HEK293 (cell line): ENCODE measurements around the gene CHMP1A.

ENCODE experiments used
- CTCF ChIA-PET: fragments of 350-600 bp; formaldehyde crosslinking; extraction: SDS; loops from one replicate; lab custom pipeline; 2021; ENCODE audit warnings: antibody characterized with exemption; lab: Yijun Ruan, JAX
- POLR2A ChIA-PET: fragments of 300-600 bp; formaldehyde crosslinking; extraction: SDS; loops from one replicate; lab custom pipeline; 2020; ENCODE audit warnings: antibody characterized with exemption, inconsistent platforms; lab: Yijun Ruan, JAX
- H3K27ac ChIP-seq: fragments of 200-500 bp; sonication (Bioruptor generic); 2 replicates; pipeline ENCODE4 v1.5.1; 2014; ENCODE audit warnings: low read depth, low read length, control low read depth, inconsistent platforms; ENCODE audit errors: extremely low read depth
- H3K36me3 ChIP-seq, 2 experiments: fragments of 200-500 bp in 1 of 2; sonication (Bioruptor generic) in 1 of 2; 1 replicate in 1 of 2; 2 replicates in 1 of 2; pipeline ENCODE4 v1.5.1; 2014 to 2017; ENCODE audit warnings: inconsistent platforms in 2 of 2, low read length in 2 of 2; ENCODE audit not compliant: control insufficient read depth in 2 of 2, insufficient read depth in 1 of 2
- H3K4me1 ChIP-seq: fragments of 200-500 bp; sonication (Bioruptor generic); 2 replicates; pipeline ENCODE4 v1.5.1; 2014; ENCODE audit warnings: mild to moderate bottlenecking, low read length, inconsistent platforms; ENCODE audit not compliant: control insufficient read depth, insufficient read depth
- H3K4me3 ChIP-seq: 2 replicates; pipeline ENCODE4 v1.5.1; 2011; ENCODE audit warnings: low read depth, mild to moderate bottlenecking, control low read depth, low read length, moderate library complexity
- H3K9me3 ChIP-seq: fragments of 200-500 bp; sonication (Bioruptor generic); 2 replicates; pipeline ENCODE4 v1.5.1; 2014; ENCODE audit warnings: low read depth, low read length, inconsistent platforms; ENCODE audit not compliant: control insufficient read depth, insufficient read depth
- AEBP2 ChIP-seq: fragments of 450-650 bp; formaldehyde crosslinking; IDR thresholded peaks from 2 replicates; pipeline ENCODE4 v1.5.1; 2016; ENCODE audit warnings: missing biosample characterization, missing genetic modification characterization, borderline replicate concordance
- KLF1 ChIP-seq: fragments of 450-650 bp; formaldehyde crosslinking; IDR thresholded peaks from 2 replicates; pipeline ENCODE4 v1.5.1; 2016; ENCODE audit warnings: missing biosample characterization, missing genetic modification characterization
- REST ChIP-seq: fragments of 450-650 bp; formaldehyde crosslinking; IDR thresholded peaks from 2 replicates; pipeline ENCODE4 v1.5.1; 2016; ENCODE audit warnings: missing biosample characterization, missing genetic modification characterization
- SCRT2 ChIP-seq: fragments of 450-650 bp; formaldehyde crosslinking; IDR thresholded peaks from 2 replicates; pipeline ENCODE4 v1.5.1; 2016; ENCODE audit warnings: missing biosample characterization, missing genetic modification characterization
- ZFP41 ChIP-seq: fragments of 450-650 bp; formaldehyde crosslinking; IDR thresholded peaks from 2 replicates; pipeline ENCODE4 v1.5.1; 2016; ENCODE audit warnings: missing biosample characterization, missing genetic modification characterization, borderline replicate concordance
- ZFP69B ChIP-seq: fragments of 450-650 bp; formaldehyde crosslinking; IDR thresholded peaks from 2 replicates; pipeline ENCODE4 v1.5.1; 2016; ENCODE audit warnings: missing biosample characterization, missing genetic modification characterization
- ZNF121 ChIP-seq: fragments of 450-650 bp; formaldehyde crosslinking; IDR thresholded peaks from 2 replicates; pipeline ENCODE4 v1.5.1; 2016; ENCODE audit warnings: missing biosample characterization, missing genetic modification characterization
- ZNF155 ChIP-seq: fragments of 450-650 bp; formaldehyde crosslinking; IDR thresholded peaks from 2 replicates; pipeline ENCODE4 v1.5.1; 2016; ENCODE audit warnings: missing biosample characterization, missing genetic modification characterization
- ZNF549 ChIP-seq: fragments of 450-650 bp; IDR thresholded peaks from 2 replicates; pipeline ENCODE4 v1.5.1; 2018; ENCODE audit warnings: missing biosample characterization, missing genetic modification characterization, mild to moderate bottlenecking, inconsistent platforms, moderate library complexity
- ZNF555 ChIP-seq: fragments of 450-650 bp; formaldehyde crosslinking; conservative IDR thresholded peaks from 2 replicates; pipeline ENCODE4 v1.5.1; 2017; ENCODE audit warnings: missing biosample characterization, mild to moderate bottlenecking, missing genetic modification characterization, inconsistent platforms
- ZNF558 ChIP-seq: fragments of 450-650 bp; formaldehyde crosslinking; IDR thresholded peaks from 2 replicates; pipeline ENCODE4 v1.5.1; 2016; ENCODE audit warnings: missing biosample characterization, missing genetic modification characterization
- ZNF571 ChIP-seq: fragments of 450-650 bp; formaldehyde crosslinking; IDR thresholded peaks from 2 replicates; pipeline ENCODE4 v1.5.0; 2017; ENCODE audit warnings: missing biosample characterization, missing genetic modification characterization
- ZNF776 ChIP-seq: fragments of 450-650 bp; formaldehyde crosslinking; IDR thresholded peaks from 2 replicates; pipeline ENCODE4 v1.5.0; 2017; ENCODE audit warnings: missing biosample characterization, missing genetic modification characterization, borderline replicate concordance
- ZNF843 ChIP-seq: fragments of 450-650 bp; formaldehyde crosslinking; IDR thresholded peaks from 2 replicates; pipeline ENCODE4 v1.5.1; 2016; ENCODE audit warnings: missing biosample characterization, missing genetic modification characterization

The CHMP1A gene

GRCh38 chr16:89629827-89630610 is 27.5 kb downstream of the CHMP1A start:
- no peaks in the 10 kb centered on the region for H3K4me1 ChIP-seq
- CTCF ChIA-PET = interaction anchor here (0.5 to 1.8 kb wide), 3 partner anchors 11 to 132 kb away, joined by 3 to 8 read pairs (median 4); no protein-coding TSS in a partner anchor

GRCh38 chr16:89624777-89625761 is 32.4 kb downstream of the CHMP1A start:
- no peak for TF ChIP-seq ZNF121 (tag by site-specific recombination)
- no peak for TF ChIP-seq ZFP69B (tag by site-specific recombination)
- CTCF ChIA-PET = interaction anchor here (0.5 to 1.0 kb wide), 3 partner anchors 16 to 51 kb away, joined by 3 to 4 read pairs (median 4); no protein-coding TSS in a partner anchor
- H3K9me3 ChIP-seq = no peaks in the 10 kb centered on the region
- no peak overlapping the region for H3K4me3 ChIP-seq
- no peaks in the 10 kb centered on the region for H3K4me1 ChIP-seq
- H3K27ac ChIP-seq = no peak overlapping the region
- H3K36me3 ChIP-seq = no peaks in the 10 kb centered on the region
- POLR2A ChIA-PET = interaction anchor here (0.5 kb wide), 1 partner anchor 84 kb away, joined by 4 read pairs; no protein-coding TSS in a partner anchor

More at GRCh38 chr16:89629827-89630610, 27.5 kb downstream of the CHMP1A start:
- no peaks in the 10 kb centered on the region for H3K36me3 ChIP-seq
- TF ChIP-seq KLF1 (tag by site-specific recombination) (peak; percentile 25; the same call in 1 of the 2 replicates), SCRT2 (no peak)
- TF ChIP-seq, all 188 proteins: peak for 1
- POLR2A ChIA-PET = interaction anchor here (1.0 kb wide), 1 partner anchor 66 kb away, joined by 3 read pairs; no protein-coding TSS in a partner anchor
- Histone ChIP-seq H3K4me3 (no peak overlapping the region), H3K27ac (no peak overlapping the region), H3K9me3 (no peaks in the 10 kb centered on the region)

GRCh38 chr16:89623511-89624261 is 33.8 kb downstream of the CHMP1A start:
- ChIA-PET CTCF (interaction anchor here (0.6 to 0.8 kb wide), 2 partner anchors 18 to 41 kb away, joined by 4 read pairs; no protein-coding TSS in a partner anchor), POLR2A (interaction anchor here (0.6 kb wide), 1 partner anchor 113 kb away, joined by 4 read pairs; no protein-coding TSS in a partner anchor)
- Histone ChIP-seq H3K4me1 (no peaks in the 10 kb centered on the region), H3K36me3 (no peaks in the 10 kb centered on the region), H3K9me3 (no peaks in the 10 kb centered on the region), H3K27ac (no peak overlapping the region), H3K4me3 (no peak overlapping the region)
- TF ChIP-seq ZNF776 = no peak
- TF ChIP-seq ZNF155 (tag by site-specific recombination) = no peak
- no peak for TF ChIP-seq ZNF555
- no peak for TF ChIP-seq ZNF571
- TF ChIP-seq ZNF549 = no peak

- Histone ChIP-seq H3K9me3 (no peaks in the 10 kb centered on the region), H3K27ac (no peak overlapping the region), H3K36me3 (no peaks in the 10 kb centered on the region), H3K4me3 (no peak overlapping the region), H3K4me1 (no peaks in the 10 kb centered on the region)
- ChIA-PET CTCF (no interaction called here), POLR2A (interaction anchor here (0.7 kb wide), 2 partner anchors 30 to 36 kb away, joined by 3 to 4 read pairs; partner anchors contain the start of genes CHMP1A and SPATA33)
- no peak for TF ChIP-seq ZFP41 (tag by site-specific recombination)
- no peak for TF ChIP-seq AEBP2
- no peak for TF ChIP-seq ZNF843 (tag by site-specific recombination)
- TF ChIP-seq REST = 0 out of 2 replicates have a peak, but pooled peaks have one; percentile 23
- no peak for TF ChIP-seq ZNF558
These were observed 35.7 kb downstream of the CHMP1A start for GRCh38 chr16:89621698-89622409.
